ENCODE data around the gene SYNPR.

DNA sequence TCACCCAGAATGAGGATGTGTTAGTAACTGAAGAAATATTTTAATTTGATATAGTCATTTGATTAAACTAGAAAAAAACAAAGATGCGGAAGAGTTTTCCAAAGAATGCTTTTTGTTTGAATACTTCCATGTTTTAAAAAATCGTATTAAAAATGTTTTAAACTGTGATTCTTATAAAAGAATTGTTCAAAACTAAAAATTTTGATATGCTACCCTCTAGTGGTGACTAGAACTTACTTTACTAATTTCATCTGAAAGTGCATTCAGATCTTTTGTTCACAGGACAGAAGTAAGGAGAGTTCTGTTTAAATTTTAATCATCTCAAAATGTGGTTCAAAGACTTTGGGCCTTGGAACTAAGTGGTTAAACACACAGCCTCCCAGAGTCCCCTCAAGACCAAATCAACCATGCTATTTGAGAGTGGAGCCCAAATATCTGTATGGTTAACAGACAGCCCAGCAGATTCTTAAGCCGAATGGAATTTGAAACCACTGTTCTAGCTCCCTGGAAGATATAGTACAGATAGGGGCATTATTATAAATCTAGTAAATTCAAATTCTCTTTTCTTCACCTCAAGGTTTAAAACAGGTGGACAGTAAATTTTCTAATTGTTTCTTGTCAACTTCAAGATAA lies 45.2 kb upstream of the SYNPR start:
- TF ChIP-seq, protein P1, sequence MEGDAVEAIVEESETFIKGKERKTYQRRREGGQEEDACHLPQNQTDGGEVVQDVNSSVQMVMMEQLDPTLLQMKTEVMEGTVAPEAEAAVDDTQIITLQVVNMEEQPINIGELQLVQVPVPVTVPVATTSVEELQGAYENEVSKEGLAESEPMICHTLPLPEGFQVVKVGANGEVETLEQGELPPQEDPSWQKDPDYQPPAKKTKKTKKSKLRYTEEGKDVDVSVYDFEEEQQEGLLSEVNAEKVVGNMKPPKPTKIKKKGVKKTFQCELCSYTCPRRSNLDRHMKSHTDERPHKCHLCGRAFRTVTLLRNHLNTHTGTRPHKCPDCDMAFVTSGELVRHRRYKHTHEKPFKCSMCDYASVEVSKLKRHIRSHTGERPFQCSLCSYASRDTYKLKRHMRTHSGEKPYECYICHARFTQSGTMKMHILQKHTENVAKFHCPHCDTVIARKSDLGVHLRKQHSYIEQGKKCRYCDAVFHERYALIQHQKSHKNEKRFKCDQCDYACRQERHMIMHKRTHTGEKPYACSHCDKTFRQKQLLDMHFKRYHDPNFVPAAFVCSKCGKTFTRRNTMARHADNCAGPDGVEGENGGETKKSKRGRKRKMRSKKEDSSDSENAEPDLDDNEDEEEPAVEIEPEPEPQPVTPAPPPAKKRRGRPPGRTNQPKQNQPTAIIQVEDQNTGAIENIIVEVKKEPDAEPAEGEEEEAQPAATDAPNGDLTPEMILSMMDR (IDR thresholded peaks at IDR 0.05): no peak
- no peak for TF ChIP-seq EP300 (IDR thresholded peaks at IDR 0.05)
